ENCODE results near the gene CADM3. TPM values are rescaled to one million over a fixed set of nuclear protein-coding genes. Genes with fewer than 3 reads are reported as not detected.

The CADM3 gene
- total and polyA plus RNA-seq, 12 donors = 0.81 to 4.3 (median 2.2) TPM

DNA sequence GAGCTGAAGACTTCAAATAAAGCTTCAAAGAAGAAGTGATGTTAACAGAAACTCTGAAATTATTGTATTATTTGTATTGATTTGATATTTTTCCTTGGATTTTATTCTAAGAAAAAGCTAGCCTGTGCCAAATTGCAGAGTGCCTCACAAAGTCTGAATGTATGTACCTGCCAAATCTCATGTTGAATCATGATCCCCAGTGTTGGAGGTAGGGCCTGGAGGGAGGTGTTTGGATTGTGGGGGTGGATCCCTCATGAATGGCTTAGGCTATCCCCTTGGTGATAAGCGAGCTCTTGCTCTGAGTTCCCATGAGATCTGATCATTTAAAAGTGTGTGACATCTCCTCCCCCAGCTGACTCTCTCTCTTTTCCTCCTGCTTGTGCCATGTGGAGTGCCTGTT is 76.9 kb downstream of the CADM3 start:
- Histone ChIP-seq H3K4me3 (no peak overlapping the region), H3K36me3 (no peaks in the 10 kb centered on the region), H3K27me3 (peaks cover 0 to 11% (median 0%) of the 10 kb centered on the region in 7 donors), H3K9me3 (peaks cover 0 to 38% (median 0%) of the 10 kb centered on the region in 11 donors), H3K27ac (no peak overlapping the region), H3K4me1 (no peaks in the 10 kb centered on the region)
- DNase-seq = no peak
- TF ChIP-seq, protein P1, sequence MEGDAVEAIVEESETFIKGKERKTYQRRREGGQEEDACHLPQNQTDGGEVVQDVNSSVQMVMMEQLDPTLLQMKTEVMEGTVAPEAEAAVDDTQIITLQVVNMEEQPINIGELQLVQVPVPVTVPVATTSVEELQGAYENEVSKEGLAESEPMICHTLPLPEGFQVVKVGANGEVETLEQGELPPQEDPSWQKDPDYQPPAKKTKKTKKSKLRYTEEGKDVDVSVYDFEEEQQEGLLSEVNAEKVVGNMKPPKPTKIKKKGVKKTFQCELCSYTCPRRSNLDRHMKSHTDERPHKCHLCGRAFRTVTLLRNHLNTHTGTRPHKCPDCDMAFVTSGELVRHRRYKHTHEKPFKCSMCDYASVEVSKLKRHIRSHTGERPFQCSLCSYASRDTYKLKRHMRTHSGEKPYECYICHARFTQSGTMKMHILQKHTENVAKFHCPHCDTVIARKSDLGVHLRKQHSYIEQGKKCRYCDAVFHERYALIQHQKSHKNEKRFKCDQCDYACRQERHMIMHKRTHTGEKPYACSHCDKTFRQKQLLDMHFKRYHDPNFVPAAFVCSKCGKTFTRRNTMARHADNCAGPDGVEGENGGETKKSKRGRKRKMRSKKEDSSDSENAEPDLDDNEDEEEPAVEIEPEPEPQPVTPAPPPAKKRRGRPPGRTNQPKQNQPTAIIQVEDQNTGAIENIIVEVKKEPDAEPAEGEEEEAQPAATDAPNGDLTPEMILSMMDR (IDR thresholded peaks at IDR 0.05) = no peak
- intact Hi-C loops (cut with DNase I) = no loop called here
- 35 to 42% methylated on average over 1 of the region's 1 CpG for WGBS, 2 donors
- no peak for ATAC-seq

GRCh38 chr1:159250638-159251216 is 79.3 kb downstream of the CADM3 start:
- DNase-seq (no peak), ATAC-seq (no peak)
- Histone ChIP-seq H3K4me1 (no peaks in the 10 kb centered on the region), H3K27me3 (peaks cover 0 to 11% (median 0%) of the 10 kb centered on the region in 7 donors), H3K9me3 (peaks cover 0 to 28% (median 0%) of the 10 kb centered on the region in 11 donors), H3K4me3 (no peak overlapping the region), H3K36me3 (no peaks in the 10 kb centered on the region), H3K27ac (no peak overlapping the region)
- intact Hi-C loops (cut with DNase I) = no loop called here
- TF ChIP-seq, protein P1 (IDR thresholded peaks at IDR 0.05) = no peak
- 54 to 60% methylated on average over 8 of the region's 8 CpGs for WGBS, 2 donors

Other genes starting within 250 kb of the CADM3 start
- gene PYHIN1, start 240.1 kb upstream of the CADM3 start, total RNA-seq = 1 to 10 TPM in 1 of 10 donors, under 1 TPM in 3, not detected in 6; 0.22 to 3.1 (median 0.56) TPM
- gene PYHIN1, start 240.1 kb upstream of the CADM3 start, polyA plus RNA-seq = under 1 TPM in 1 of 2 donors, not detected in 1; 0.07 TPM
- gene IFI16, start 161.7 kb upstream of the CADM3 start, total RNA-seq = 10 to 100 TPM; 16.1 to 73.8 (median 21.4) TPM
- gene IFI16, start 161.7 kb upstream of the CADM3 start, polyA plus RNA-seq = 10 to 100 TPM; 33.8 to 54.4 TPM
- 1 to 10 TPM in 1 of 10 donors, under 1 TPM in 3, not detected in 6; 0.42 to 1.8 (median 0.58) TPM for gene AIM2, start 94.8 kb upstream of the CADM3 start, total RNA-seq
- under 1 TPM; 0.03 to 0.66 TPM for gene AIM2, start 94.8 kb upstream of the CADM3 start, polyA plus RNA-seq
- 10 to 100 TPM in 7 of 10 donors, 1 to 10 TPM in 3; 5.0 to 31.4 (median 11.8) TPM for gene ACKR1, start 33.3 kb downstream of the CADM3 start, total RNA-seq
- 10 to 100 TPM; 25.9 to 45.6 TPM for gene ACKR1, start 33.3 kb downstream of the CADM3 start, polyA plus RNA-seq
- gene FCER1A, start 130.7 kb downstream of the CADM3 start, total RNA-seq = 1 to 10 TPM in 6 of 10 donors, under 1 TPM in 2, not detected in 2; 0.44 to 2.3 (median 1.3) TPM
- under 1 TPM in 1 of 2 donors, not detected in 1; 0.06 TPM for gene FCER1A, start 130.7 kb downstream of the CADM3 start, polyA plus RNA-seq

Measured in heart right ventricle (tissue), 16 donors.